ENCODE data around the gene TBC1D2B.

GRCh38 chr15:78046796-78047341, 30.6 kb downstream of the TBC1D2B start:
- no peak for TF ChIP-seq EZH2 (IDR thresholded peaks at IDR 0.05; ENCODE audit: borderline replicate concordance)
- no peak for TF ChIP-seq CTCF (IDR thresholded peaks at IDR 0.05; ENCODE audit: poor library complexity)
